GM12872 (cell line): ENCODE results near the gene TRIM66.

ENCODE experiments used
- TF ChIP-seq, protein P1 (sequence below): IDR thresholded peaks from 3 replicates; pipeline ENCODE4 v1.5.1; 2011; ENCODE audit warnings: low read depth, mild to moderate bottlenecking, low read length, moderate library complexity; ENCODE audit not compliant: insufficient read depth

Gene TRIM66

DNA sequence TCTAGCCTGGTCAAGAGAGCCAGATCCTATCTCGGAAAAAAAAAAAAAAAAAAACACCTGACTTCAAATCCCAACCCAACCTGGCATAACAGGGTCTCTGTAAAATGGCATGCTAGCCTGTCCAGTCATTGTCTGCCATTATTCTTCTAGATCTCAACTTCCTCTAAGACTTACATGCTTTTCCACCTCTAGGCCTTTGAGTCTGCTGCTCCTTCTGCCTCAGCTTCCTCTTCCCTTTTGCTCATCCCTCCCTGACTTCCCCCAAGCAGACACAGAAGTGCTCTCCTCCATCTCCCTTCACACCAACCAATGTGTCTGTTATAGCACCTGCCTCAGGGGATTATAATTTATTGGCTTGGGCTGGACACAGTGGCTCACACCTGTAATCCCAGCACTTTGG is 96.3 kb downstream of the TRIM66 start:
- TF ChIP-seq, protein P1, sequence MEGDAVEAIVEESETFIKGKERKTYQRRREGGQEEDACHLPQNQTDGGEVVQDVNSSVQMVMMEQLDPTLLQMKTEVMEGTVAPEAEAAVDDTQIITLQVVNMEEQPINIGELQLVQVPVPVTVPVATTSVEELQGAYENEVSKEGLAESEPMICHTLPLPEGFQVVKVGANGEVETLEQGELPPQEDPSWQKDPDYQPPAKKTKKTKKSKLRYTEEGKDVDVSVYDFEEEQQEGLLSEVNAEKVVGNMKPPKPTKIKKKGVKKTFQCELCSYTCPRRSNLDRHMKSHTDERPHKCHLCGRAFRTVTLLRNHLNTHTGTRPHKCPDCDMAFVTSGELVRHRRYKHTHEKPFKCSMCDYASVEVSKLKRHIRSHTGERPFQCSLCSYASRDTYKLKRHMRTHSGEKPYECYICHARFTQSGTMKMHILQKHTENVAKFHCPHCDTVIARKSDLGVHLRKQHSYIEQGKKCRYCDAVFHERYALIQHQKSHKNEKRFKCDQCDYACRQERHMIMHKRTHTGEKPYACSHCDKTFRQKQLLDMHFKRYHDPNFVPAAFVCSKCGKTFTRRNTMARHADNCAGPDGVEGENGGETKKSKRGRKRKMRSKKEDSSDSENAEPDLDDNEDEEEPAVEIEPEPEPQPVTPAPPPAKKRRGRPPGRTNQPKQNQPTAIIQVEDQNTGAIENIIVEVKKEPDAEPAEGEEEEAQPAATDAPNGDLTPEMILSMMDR, result no peak

DNA sequence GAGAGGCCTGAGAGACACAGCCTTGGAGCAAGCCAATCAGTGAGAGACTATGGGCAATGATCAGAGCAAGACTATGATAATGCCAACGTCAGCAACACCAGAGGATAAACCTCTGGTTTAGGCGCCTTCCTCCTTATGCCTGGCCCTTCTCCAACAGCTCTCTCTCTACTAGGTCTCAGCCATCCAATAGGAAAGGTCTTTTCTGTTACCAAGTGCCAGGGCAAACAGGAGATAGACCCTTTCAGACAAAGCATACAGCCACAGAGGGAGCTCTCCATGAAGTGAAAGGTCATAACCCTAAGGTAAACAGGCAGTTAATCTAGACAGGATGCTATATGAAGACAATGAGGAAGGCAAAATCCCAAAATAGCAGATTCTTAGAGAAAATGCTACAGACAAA is 98.0 kb downstream of the TRIM66 start:
- TF ChIP-seq, protein P1, result no peak

DNA sequence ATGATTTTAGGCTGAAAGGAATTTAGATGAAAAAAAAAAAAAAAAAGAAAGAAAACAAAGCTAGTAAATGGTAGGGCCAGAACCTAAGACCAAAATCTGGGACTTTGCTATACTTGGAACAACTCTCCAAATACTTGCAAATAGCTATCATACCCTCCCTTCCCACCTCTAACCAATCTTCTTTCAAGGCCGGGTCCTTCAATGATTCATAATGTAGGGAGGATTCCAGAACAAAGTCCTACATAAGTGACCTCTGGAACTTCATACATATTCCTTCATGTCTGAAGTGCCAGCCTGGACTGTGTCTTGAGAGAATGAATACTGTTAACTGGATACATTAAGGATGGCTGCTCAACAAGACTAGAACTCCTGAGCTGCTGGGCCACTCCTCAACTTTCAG is 98.4 kb downstream of the TRIM66 start:
- TF ChIP-seq, protein P1, result no peak

DNA sequence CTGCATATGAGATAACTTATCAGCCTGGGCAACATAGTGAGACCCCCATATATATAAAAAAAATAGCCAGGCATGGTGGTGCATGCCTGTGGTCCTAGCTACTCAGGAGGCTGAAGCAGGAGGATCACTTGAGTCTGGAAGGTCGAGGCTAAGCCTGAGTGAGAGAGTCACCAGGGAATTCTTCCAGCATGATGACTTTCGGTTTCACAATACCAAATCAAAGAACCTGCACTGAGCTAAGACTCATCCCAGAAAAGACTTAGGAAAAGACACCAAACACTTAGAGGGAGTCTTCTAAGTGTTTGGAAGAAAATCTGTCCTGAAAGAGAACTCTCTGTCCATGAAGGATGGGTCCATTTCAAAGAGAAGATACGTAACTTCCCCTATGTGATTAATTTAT is 101.2 kb downstream of the TRIM66 start:
- TF ChIP-seq, protein P1, result no peak

DNA sequence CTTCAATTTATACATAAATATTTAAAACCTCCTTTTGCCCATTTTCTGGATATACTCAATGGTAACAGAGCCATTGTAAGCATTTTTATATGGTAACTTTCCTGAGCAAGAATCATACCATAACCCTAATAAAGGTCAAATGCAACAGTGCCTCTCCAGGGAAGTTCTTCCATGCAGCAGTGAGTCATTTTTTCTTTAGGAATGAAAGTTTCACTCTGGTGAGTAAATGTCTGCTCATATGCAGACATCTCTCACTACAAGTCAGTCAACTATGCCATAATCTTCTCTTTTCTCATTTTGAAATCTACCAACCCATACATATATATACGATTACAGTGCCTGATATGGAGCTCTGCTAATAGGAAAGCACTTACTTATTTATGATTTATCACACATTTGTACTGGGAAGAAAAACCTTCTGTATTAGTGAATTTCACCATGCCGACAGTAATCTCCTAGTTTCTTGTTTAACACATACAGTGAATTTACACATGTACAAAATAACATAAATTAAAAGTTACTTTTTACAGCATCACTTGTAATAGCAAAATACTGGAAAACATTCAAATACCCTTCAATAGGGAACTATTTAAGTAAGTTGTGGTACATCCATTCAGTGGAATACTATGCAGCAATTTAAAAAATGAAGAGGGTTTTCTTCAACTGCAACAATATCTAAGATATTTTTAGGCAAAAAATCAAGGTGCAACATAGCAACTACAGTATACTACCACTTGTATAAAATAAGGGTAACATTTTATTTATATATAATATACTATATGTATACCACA is 104.5 kb downstream of the TRIM66 start:
- TF ChIP-seq, protein P1, result no peak

DNA sequence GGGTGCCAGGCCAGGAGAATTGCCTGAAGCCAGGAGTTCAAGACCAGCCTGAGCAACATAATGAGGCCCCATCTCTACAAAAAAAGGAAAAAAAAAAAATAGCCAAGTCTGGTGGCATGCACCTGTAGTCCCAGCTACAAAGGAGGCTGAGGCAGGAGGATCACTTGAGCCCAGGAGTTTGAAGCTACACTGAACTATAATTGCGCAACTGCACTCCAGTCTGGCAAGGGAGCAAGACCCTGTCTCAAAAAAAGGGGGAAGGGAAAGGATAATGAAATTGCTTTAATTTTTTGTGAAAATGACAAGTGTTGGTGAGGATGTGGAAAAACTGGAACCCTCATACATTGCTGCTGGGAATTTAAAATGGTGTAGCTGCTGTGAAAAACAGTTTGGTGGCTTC is 107.7 kb downstream of the TRIM66 start:
- TF ChIP-seq, protein P1, result no peak

DNA sequence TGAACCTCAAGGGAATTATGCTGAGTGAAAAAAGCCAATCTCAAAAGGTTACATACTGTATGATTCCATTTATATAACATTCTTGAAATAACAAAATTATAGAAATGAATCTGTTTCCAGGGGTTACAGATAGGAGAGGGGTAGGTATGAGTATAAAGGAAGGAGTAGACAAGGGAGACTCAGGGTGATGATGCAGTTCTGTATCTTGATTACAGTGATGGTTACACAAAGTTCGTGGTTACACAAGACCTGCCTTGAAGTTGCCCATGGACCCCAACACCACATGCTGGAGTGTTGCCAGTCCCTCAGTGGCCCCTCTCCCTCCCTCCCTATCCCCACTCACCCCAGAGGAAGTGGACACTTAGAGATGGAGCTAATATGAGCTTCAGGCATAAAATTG is 108.7 kb downstream of the TRIM66 start:
- TF ChIP-seq, protein P1, result no peak
